ENCODE results near the gene MPST. TPM values are rescaled to one million over a fixed set of nuclear protein-coding genes. Genes with fewer than 3 reads are reported as not detected.

The MPST gene
- total and polyA plus RNA-seq, 8 donors, result 41.4 to 63.1 (median 55.6) TPM

DNA sequence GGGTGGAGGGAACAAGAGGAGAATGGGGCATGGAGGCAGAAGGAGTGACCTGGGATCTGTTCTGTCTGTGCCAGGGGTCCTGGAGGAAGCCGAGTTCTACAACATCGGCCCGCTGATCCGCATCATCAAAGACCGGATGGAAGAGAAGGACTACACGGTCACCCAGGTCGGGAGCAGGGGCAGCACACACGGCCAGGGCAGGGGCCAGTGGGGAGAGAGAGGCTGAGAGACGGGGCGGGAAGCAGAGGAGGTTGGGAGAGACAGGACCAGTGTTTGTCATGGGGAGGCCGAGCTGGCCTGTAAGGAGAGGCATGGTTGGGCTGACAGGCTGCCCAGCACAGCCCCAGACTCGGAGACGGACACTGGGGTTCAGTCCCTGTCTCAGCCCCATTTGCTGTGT is 36.7 kb downstream of the MPST start:
- intact Hi-C loops (cut with DNase I), result no loop called here
- Histone ChIP-seq H3K4me1 (peaks cover 7 to 20% of the 10 kb centered on the region in 2 donors), H3K27me3 (peaks cover 0 to 15% of the 10 kb centered on the region in 2 donors), H3K36me3 (peaks cover 0 to 50% of the 10 kb centered on the region in 2 donors), H3K27ac (no peak overlapping the region), H3K9me3 (no peaks in the 10 kb centered on the region), H3K4me3 (no peak overlapping the region)
- DNase-seq (no peak), ATAC-seq (no peak)
- TF ChIP-seq, protein P1, sequence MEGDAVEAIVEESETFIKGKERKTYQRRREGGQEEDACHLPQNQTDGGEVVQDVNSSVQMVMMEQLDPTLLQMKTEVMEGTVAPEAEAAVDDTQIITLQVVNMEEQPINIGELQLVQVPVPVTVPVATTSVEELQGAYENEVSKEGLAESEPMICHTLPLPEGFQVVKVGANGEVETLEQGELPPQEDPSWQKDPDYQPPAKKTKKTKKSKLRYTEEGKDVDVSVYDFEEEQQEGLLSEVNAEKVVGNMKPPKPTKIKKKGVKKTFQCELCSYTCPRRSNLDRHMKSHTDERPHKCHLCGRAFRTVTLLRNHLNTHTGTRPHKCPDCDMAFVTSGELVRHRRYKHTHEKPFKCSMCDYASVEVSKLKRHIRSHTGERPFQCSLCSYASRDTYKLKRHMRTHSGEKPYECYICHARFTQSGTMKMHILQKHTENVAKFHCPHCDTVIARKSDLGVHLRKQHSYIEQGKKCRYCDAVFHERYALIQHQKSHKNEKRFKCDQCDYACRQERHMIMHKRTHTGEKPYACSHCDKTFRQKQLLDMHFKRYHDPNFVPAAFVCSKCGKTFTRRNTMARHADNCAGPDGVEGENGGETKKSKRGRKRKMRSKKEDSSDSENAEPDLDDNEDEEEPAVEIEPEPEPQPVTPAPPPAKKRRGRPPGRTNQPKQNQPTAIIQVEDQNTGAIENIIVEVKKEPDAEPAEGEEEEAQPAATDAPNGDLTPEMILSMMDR (IDR thresholded peaks at IDR 0.05), result no peak

DNA sequence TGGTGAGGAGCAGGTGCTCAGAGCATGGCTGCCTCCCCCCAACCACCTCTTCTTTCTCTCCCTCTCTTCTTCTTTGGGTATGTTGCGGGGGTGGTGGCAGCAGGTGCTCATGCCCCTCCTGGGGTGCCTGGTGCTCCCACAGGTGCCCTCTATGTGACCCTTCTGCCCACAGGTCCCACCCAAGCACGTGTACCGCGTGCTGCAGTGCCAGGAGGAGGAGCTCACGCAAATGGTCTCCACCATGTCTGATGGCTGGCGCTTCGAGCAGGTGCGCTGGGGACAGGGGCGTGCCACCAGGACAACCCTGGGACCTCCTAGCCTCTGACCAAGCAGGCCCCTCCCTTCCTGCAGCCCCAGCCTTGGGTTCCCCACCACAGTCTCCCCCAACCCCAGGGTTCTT is 37.7 kb downstream of the MPST start:
- ATAC-seq (no peak), DNase-seq (no peak)
- peaks cover 0 to 58% of the 10 kb centered on the region in 2 donors for H3K36me3 ChIP-seq
- no peaks in the 10 kb centered on the region for H3K9me3 ChIP-seq
- peaks cover 4 to 10% of the 10 kb centered on the region in 2 donors for H3K4me1 ChIP-seq
- intact Hi-C loops (cut with DNase I), result no loop called here
- H3K4me3 ChIP-seq, result no peak overlapping the region
- TF ChIP-seq, protein P1 (IDR thresholded peaks at IDR 0.05), result no peak
- H3K27ac ChIP-seq, result no peak overlapping the region
- peaks cover 0 to 5% of the 10 kb centered on the region in 2 donors for H3K27me3 ChIP-seq

DNA sequence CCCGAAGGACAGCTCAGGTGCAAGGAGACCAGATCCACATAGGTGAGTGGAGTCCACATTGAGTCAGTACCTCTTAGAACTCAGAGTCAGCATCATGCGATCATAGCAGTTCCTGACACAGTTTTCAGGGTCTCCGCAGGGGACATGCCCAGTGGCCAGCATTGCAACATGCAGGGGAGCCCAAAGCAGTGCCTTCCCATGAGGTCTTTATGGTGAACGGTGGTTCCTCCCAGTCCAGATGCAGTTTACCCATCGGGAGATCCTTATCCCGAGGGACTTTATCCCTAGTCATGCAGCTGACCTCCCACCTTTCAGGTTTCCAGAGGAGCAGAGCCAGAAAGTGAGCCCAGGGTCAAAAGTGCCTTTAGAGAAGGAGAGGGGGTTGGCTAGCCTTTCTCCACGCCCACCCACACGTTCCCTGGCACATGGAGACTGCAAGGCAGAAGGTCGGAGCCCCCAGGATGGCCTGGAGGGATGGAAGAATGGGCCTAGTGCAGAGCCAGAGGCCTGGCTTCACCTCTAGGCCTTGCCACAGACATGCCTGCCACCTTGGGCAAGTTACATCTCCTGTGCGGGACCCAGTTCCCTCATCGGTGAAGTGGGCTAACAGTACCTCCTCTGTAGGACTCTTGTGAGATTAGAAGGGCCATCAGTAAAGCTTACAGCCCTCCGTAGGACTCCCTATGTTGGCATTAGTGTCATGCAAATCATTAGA is 38.4 kb downstream of the MPST start:
- TF ChIP-seq, protein P1 (IDR thresholded peaks at IDR 0.05), result no peak
- Histone ChIP-seq H3K9me3 (no peaks in the 10 kb centered on the region), H3K27ac (no peak overlapping the region), H3K4me3 (no peak overlapping the region), H3K36me3 (peaks cover 0 to 58% of the 10 kb centered on the region in 2 donors), H3K4me1 (peaks cover 0 to 3% of the 10 kb centered on the region in 2 donors), H3K27me3 (no peaks in the 10 kb centered on the region)
- DNase-seq (no peak), ATAC-seq (no peak)
- intact Hi-C loops (cut with DNase I), result no loop called here

DNA sequence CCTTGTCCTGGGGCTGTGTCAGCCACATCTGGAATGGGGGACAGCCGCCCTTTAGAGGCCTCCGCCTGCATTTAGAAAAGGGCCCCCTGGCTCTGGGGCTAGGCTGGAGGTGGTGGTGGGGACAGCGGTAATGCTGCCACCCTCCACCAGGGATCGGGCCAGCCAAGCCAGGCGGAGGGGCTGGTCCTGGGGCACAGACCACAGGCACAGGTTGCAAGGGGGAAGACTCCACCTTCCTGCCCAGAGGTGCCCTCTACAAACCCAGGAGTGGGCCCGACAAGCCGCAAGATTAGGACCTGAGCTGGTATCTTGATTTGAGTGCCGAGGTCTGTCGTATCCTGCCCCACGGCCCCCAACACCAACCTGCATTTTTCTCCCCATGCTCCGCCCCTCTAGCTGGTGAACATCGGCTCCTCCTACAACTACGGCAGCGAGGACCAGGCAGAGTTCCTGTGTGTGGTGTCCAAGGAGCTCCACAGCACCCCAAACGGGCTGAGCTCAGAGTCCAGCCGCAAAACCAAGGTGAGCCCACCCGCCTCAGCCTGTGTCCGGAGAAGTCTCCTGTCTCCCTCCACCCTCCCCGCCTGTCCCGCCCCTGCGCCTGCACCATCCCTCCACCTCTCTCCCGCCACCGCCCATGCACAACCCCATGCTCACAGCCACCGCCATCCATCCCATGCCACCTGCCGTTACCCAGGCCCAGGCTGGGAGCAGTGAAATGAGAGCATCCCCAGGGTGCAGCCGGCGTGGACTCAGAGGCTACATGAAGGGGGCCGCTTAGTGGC is 39.6 kb downstream of the MPST start:
- DNase-seq, result no peak
- Histone ChIP-seq H3K36me3 (peaks cover 0 to 58% of the 10 kb centered on the region in 2 donors), H3K9me3 (no peaks in the 10 kb centered on the region), H3K4me3 (no peak overlapping the region), H3K27me3 (no peaks in the 10 kb centered on the region), H3K4me1 (no peaks in the 10 kb centered on the region), H3K27ac (no peak overlapping the region)
- intact Hi-C loops (cut with DNase I), result no loop called here
- ATAC-seq, result no peak
- TF ChIP-seq, protein P1 (IDR thresholded peaks at IDR 0.05), result no peak

DNA sequence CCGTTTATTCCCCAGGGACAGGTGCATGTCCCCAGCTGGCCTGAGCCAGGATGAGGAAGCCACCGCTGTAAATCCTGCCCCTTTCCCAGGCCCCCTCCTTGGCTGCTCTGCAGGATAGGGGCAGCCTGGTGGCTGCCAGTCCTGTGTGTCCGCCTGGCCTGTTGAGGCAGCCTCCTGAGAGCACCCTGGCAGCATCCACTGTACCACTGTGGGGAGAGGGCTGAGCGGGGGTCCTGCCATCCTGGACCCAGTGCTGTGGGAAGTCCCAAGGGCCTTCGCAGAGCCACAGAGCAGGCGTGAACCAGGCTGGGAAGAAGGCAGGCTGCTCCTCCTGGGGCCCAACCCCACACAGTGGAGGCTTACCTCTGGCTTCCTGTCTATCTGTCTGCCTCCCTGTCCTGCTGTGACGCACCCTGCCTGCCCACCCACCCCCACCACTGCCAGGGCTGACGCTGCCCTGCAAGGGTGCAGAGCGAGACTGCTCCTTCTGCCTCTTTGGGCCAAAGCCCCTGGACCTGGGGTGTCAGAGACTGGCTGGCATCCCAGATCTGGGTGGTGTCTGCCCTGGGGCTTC is 40.4 kb downstream of the MPST start:
- Histone ChIP-seq H3K27ac (no peak overlapping the region), H3K4me3 (no peak overlapping the region), H3K36me3 (peaks cover 0 to 58% of the 10 kb centered on the region in 2 donors), H3K27me3 (no peaks in the 10 kb centered on the region), H3K9me3 (no peaks in the 10 kb centered on the region), H3K4me1 (no peaks in the 10 kb centered on the region)
- TF ChIP-seq, protein P1 (IDR thresholded peaks at IDR 0.05), result no peak
- intact Hi-C loops (cut with DNase I), result no loop called here
- ATAC-seq (no peak), DNase-seq (no peak)
